ENCODE measurements around the gene CHST15.

CHST15 gene

GRCh38 chr10:124050021-124051015 is 43.1 kb downstream of the CHST15 start:
- Mint-ChIP-seq H3K9me3 (peaks cover 19% of the 10 kb centered on the region), H3K4me3 (no peak overlapping the region), H3K36me3 (ENCODE audit: low read depth) (peaks cover 19% of the 10 kb centered on the region), H3K4me1 (peaks cover 40% of the 10 kb centered on the region), H3K27me3 (ENCODE audit: low read depth, poor library complexity) (peaks cover 12% of the 10 kb centered on the region), H3K27ac (no peak overlapping the region)
- DNase-seq, result no peak
- TF ChIP-seq CTCF (IDR thresholded peaks at IDR 0.05), result no peak

GRCh38 chr10:124049484-124049883 is 43.9 kb downstream of the CHST15 start:
- DNase-seq, result no peak
- Mint-ChIP-seq H3K4me3 (no peak overlapping the region), H3K36me3 (ENCODE audit: low read depth) (peaks cover 27% of the 10 kb centered on the region), H3K27ac (no peak overlapping the region), H3K27me3 (ENCODE audit: low read depth, poor library complexity) (peaks cover 7% of the 10 kb centered on the region), H3K4me1 (peaks cover 41% of the 10 kb centered on the region), H3K9me3 (peaks cover 21% of the 10 kb centered on the region)
- no peak for TF ChIP-seq CTCF (IDR thresholded peaks at IDR 0.05)

GRCh38 chr10:124048371-124049290 is 44.8 kb downstream of the CHST15 start:
- no peak for TF ChIP-seq CTCF (IDR thresholded peaks at IDR 0.05)
- Mint-ChIP-seq H3K27me3 (ENCODE audit: low read depth, poor library complexity) (peaks cover 7% of the 10 kb centered on the region), H3K4me1 (peaks cover 36% of the 10 kb centered on the region), H3K4me3 (no peak overlapping the region), H3K27ac (no peak overlapping the region), H3K9me3 (peaks cover 23% of the 10 kb centered on the region), H3K36me3 (ENCODE audit: low read depth) (peaks cover 33% of the 10 kb centered on the region)
- no peak for DNase-seq

- Mint-ChIP-seq H3K4me3 (no peak overlapping the region), H3K27ac (no peak overlapping the region), H3K4me1 (peaks cover 40% of the 10 kb centered on the region), H3K9me3 (peaks cover 24% of the 10 kb centered on the region), H3K36me3 (ENCODE audit: low read depth) (peaks cover 40% of the 10 kb centered on the region), H3K27me3 (ENCODE audit: low read depth, poor library complexity) (peaks cover 7% of the 10 kb centered on the region)
- no peak for DNase-seq
- TF ChIP-seq CTCF (IDR thresholded peaks at IDR 0.05), result no peak
Observed at GRCh38 chr10:124047427-124048152, 45.8 kb downstream of the CHST15 start.

- Mint-ChIP-seq H3K27ac (no peak overlapping the region), H3K4me1 (peaks cover 45% of the 10 kb centered on the region), H3K36me3 (ENCODE audit: low read depth) (peaks cover 47% of the 10 kb centered on the region), H3K4me3 (no peak overlapping the region), H3K9me3 (peaks cover 24% of the 10 kb centered on the region), H3K27me3 (ENCODE audit: low read depth, poor library complexity) (peaks cover 3% of the 10 kb centered on the region)
- TF ChIP-seq CTCF (IDR thresholded peaks at IDR 0.05), result no peak
- no peak for DNase-seq
Observed at GRCh38 chr10:124045801-124046355, 47.5 kb downstream of the CHST15 start.

All from nephron progenitor cell (in vitro differentiated cells).